PC-9 (cell line): ENCODE results near the gene IFNA13. TPM values are rescaled to one million over a fixed set of nuclear protein-coding genes. Genes with fewer than 3 reads are reported as not detected.
A peak's percentile ranks its signal among the peaks of the same experiment; 100 is the strongest.

Experiments
- BruUV-seq: library from RNA; stranded (reverse); fragments of 400-500 nt; replicated peaks from 2 replicates; lab custom pipeline; 2021; lab: Mats Ljungman, UMichigan
- CTCF ChIA-PET: fragments of 300-600 bp; sonication (Branson Sonifier 250); formaldehyde crosslinking; loops from one replicate; lab custom pipeline; 2022; ENCODE audit warnings: antibody characterized with exemption; lab: Charles Lee
- POLR2A ChIA-PET: fragments of 300-600 bp; sonication (Branson Sonifier 250); formaldehyde crosslinking; loops from one replicate; lab custom pipeline; 2022; ENCODE audit warnings: antibody characterized with exemption; ENCODE audit not compliant: unreplicated experiment; lab: Charles Lee
- DNase-seq, 2 experiments: peaks; one replicate each; pipeline versions ENCODE4 v3.0.0 to v3.0.0-alpha.2; 2015 to 2022; ENCODE audit warnings: mixed read lengths in 1 of 2
- H2AFZ ChIP-seq: fragments of 200-600 bp; sonication (generic); 2 replicates; pipeline ENCODE4 v1.8.1; 2017; ENCODE audit warnings: antibody characterized with exemption
- H3F3A ChIP-seq: fragments of 200-600 bp; sonication (generic); 2 replicates; pipeline ENCODE4 v1.8.1; 2017; ENCODE audit warnings: antibody characterized with exemption, mild to moderate bottlenecking, low read depth; ENCODE audit not compliant: insufficient read depth
- H3K27ac ChIP-seq: fragments of 200-600 bp; sonication (generic); 2 replicates; pipeline ENCODE4 v1.6.1; 2016; ENCODE audit warnings: mixed run types
- H3K27me3 ChIP-seq: fragments of 200-600 bp; sonication (generic); 2 replicates; pipeline ENCODE4 v1.6.1; 2016; ENCODE audit warnings: low read depth, mixed run types; ENCODE audit not compliant: insufficient read depth
- H3K36me3 ChIP-seq: fragments of 200-600 bp; sonication (generic); 2 replicates; pipeline ENCODE4 v1.6.1; 2016; ENCODE audit warnings: low read depth, mixed run types
- H3K4me1 ChIP-seq: fragments of 200-600 bp; sonication (generic); replicated peaks from 2 replicates; pipeline ENCODE4 v1.6.1; 2016; ENCODE audit warnings: mixed run types; ENCODE audit not compliant: insufficient read depth
- H3K4me2 ChIP-seq: fragments of 200-600 bp; sonication (generic); 2 replicates; pipeline ENCODE4 v1.6.1; 2017; ENCODE audit warnings: mixed run types
- H3K4me3 ChIP-seq: fragments of 200-600 bp; sonication (generic); 2 replicates; pipeline ENCODE4 v1.6.1; 2016; ENCODE audit warnings: mixed run types
- H3K79me2 ChIP-seq: fragments of 200-600 bp; sonication (generic); 2 replicates; pipeline ENCODE4 v1.6.1; 2017; ENCODE audit warnings: low read depth, mixed run types
- H3K9me2 ChIP-seq: fragments of 200-600 bp; sonication (generic); 2 replicates; pipeline ENCODE4 v1.8.1; 2017; ENCODE audit warnings: mild to moderate bottlenecking; ENCODE audit not compliant: insufficient read depth
- H3K9me3 ChIP-seq: fragments of 200-600 bp; sonication (generic); 2 replicates; pipeline ENCODE4 v1.8.1; 2016; ENCODE audit warnings: low read depth; ENCODE audit not compliant: insufficient read depth
- H4K20me1 ChIP-seq: fragments of 200-600 bp; sonication (generic); 2 replicates; pipeline ENCODE4 v1.8.1; 2017; ENCODE audit not compliant: insufficient read depth
- CTCF ChIP-seq: fragments of 200-600 bp; sonication (generic); conservative IDR thresholded peaks from 2 replicates; pipeline ENCODE4 v1.6.1; 2017; ENCODE audit warnings: mixed run types, antibody characterized with exemption, mild to moderate bottlenecking, moderate library complexity
- EZH2 ChIP-seq: fragments of 200-600 bp; sonication (generic); IDR thresholded peaks from 2 replicates; pipeline ENCODE4 v1.8.0; 2017; ENCODE audit warnings: antibody characterized with exemption, low read depth
- intact Hi-C: fragments of 100-400 bp; cut with micrococcal nuclease; formaldehyde crosslinking; loops from one replicate; pipeline ENCODE4 v1.10.0; 2022; ENCODE audit not compliant: unreplicated experiment
- total RNA-seq: library from RNA; stranded (reverse); gene quantifications from 2 replicates; pipeline ENCODE4 v1.2.3, GENCODE V29; 2021

IFNA13 gene
- total RNA-seq, 1 experiment from 2014 or later, result not detected

- POLR2A ChIA-PET, result no interaction called here
- H3K9me3 ChIP-seq, result no peaks in the 10 kb centered on the region
- no peak overlapping the region for H3K27ac ChIP-seq
- H3K9me2 ChIP-seq, result no peaks in the 10 kb centered on the region
- no peaks in the 10 kb centered on the region for H3K79me2 ChIP-seq
- CTCF ChIA-PET, result no interaction called here
- no peak for DNase-seq
- BruUV-seq, result no TSS peak
- H4K20me1 ChIP-seq, result no peaks in the 10 kb centered on the region
- no peak overlapping the region for H3K4me2 ChIP-seq
- H3K4me1 ChIP-seq, result no peaks in the 10 kb centered on the region
- H2AFZ ChIP-seq, result no peak overlapping the region
- no peak for TF ChIP-seq EZH2
- no peak for TF ChIP-seq CTCF
- intact Hi-C loops, result no loop called here
- no peak overlapping the region for H3K4me3 ChIP-seq
- no peaks in the 10 kb centered on the region for H3K36me3 ChIP-seq
- H3F3A ChIP-seq, result no peaks in the 10 kb centered on the region; the same call in 1 of the 2 replicates
- no peaks in the 10 kb centered on the region for H3K27me3 ChIP-seq
Observed at GRCh38 chr9:21340735-21341134, 27.1 kb downstream of the IFNA13 start.

- Histone ChIP-seq H3K9me2 (no peaks in the 10 kb centered on the region), H3K4me2 (no peak overlapping the region), H3K4me1 (peaks cover 20% of the 10 kb centered on the region; the same call in 1 of the 2 replicates), H3K79me2 (peaks cover 35% of the 10 kb centered on the region), H3K9me3 (no peaks in the 10 kb centered on the region), H3K27me3 (no peaks in the 10 kb centered on the region), H3K36me3 (0 out of 2 replicates have a peak, but pooled peaks cover 7% of the 10 kb centered on the region), H3K4me3 (no peak overlapping the region), H3K27ac (no peak overlapping the region), H2AFZ (no peak overlapping the region), H3F3A (no peaks in the 10 kb centered on the region; the same call in none of the 2 replicates), H4K20me1 (no peaks in the 10 kb centered on the region)
- no peak for DNase-seq
- intact Hi-C loops, result no loop called here
- no TSS peak for BruUV-seq
- POLR2A ChIA-PET, result no interaction called here
- TF ChIP-seq EZH2 (no peak), CTCF (no peak)
- CTCF ChIA-PET, result no interaction called here
Observed at GRCh38 chr9:21336457-21336856, 31.4 kb downstream of the IFNA13 start.

GRCh38 chr9:21334701-21335632 is 32.9 kb downstream of the IFNA13 start, which contains the start of gene KLHL9:
Gene KLHL9, minus strand, starts transcription at chr9:21335404. Its CDS starts 545 bp downstream, at chr9:21334859.
- peak within 1 kb of the TSS; percentile 89 for H3K4me2 ChIP-seq
- H3K27ac ChIP-seq, result peak within 1 kb of the TSS; percentile 94
- no peaks in the 10 kb centered on the region; the same call in none of the 2 replicates for H3F3A ChIP-seq
- CTCF ChIA-PET, result interaction anchor here (1.0 kb wide), 1 partner anchor 9 kb away, joined by 5 read pairs; no protein-coding TSS in a partner anchor
- H2AFZ ChIP-seq, result peak within 1 kb of the TSS; percentile 87
- POLR2A ChIA-PET, result interaction anchor here (0.6 to 0.7 kb wide), 10 partner anchors 41 to 1335 kb away, joined by 3 to 12 read pairs (median 4); no protein-coding TSS in a partner anchor
- no peaks in the 10 kb centered on the region for H4K20me1 ChIP-seq
- H3K36me3 ChIP-seq, result 0 out of 2 replicates have a peak, but pooled peaks cover 7% of the 10 kb centered on the region
- BruUV-seq, result TSS peak; percentile 55
- peaks cover 50% of the 10 kb centered on the region for H3K79me2 ChIP-seq
- intact Hi-C loops, result loop anchor here (5.0 kb wide), 1 partner anchor 347 kb away; no protein-coding TSS in a partner anchor
- no peaks in the 10 kb centered on the region for H3K9me3 ChIP-seq
- H3K4me3 ChIP-seq, result peak within 1 kb of the TSS; percentile 92
- no peaks in the 10 kb centered on the region for H3K9me2 ChIP-seq
- DNase-seq, result peak; percentile 65 to 81
- peaks cover 20% of the 10 kb centered on the region; the same call in 1 of the 2 replicates for H3K4me1 ChIP-seq
- no peaks in the 10 kb centered on the region for H3K27me3 ChIP-seq
- TF ChIP-seq EZH2 (no peak), CTCF (no peak)
